ENCODE data around the gene TYSND1.
"Not testable (repeated sequence)": the region's sequence is repeated elsewhere in the genome, so short reads cannot be mapped to it uniquely, and the experiment has no call there.

TYSND1 gene

GRCh38 chr10:70131560-70131937, 15.0 kb downstream of the TYSND1 start:
- no peak overlapping the region; the same call in 1 of the 2 replicates for H3K4me3 ChIP-seq (ENCODE audit: low read depth, low read length)
- no peak overlapping the region for H3K9ac ChIP-seq (ENCODE audit: low read length)
- no peak overlapping the region for H3K27ac ChIP-seq (ENCODE audit: low read depth, low read length)
- peaks cover 11% of the 10 kb centered on the region; the same call in 1 of the 2 replicates for H3K4me1 ChIP-seq (ENCODE audit: control insufficient read depth, insufficient read depth, low read length)
- H3K36me3 ChIP-seq (ENCODE audit: control insufficient read depth, insufficient read depth, low read length), result no peaks in the 10 kb centered on the region
- peaks cover 27% of the 10 kb centered on the region for H3K27me3 ChIP-seq (ENCODE audit: control insufficient read depth, insufficient read depth, low read length)
- H3K9me3 ChIP-seq (ENCODE audit: control insufficient read depth, insufficient read depth, low read depth, low read length), result no peaks in the 10 kb centered on the region

GRCh38 chr10:70130878-70131559, 15.5 kb downstream of the TYSND1 start:
- Histone ChIP-seq H3K9me3 (ENCODE audit: control insufficient read depth, insufficient read depth, low read depth, low read length) (no peaks in the 10 kb centered on the region), H3K4me1 (ENCODE audit: control insufficient read depth, insufficient read depth, low read length) (peaks cover 11% of the 10 kb centered on the region; the same call in 1 of the 2 replicates), H3K27ac (ENCODE audit: low read depth, low read length) (no peak overlapping the region), H3K9ac (ENCODE audit: low read length) (no peak overlapping the region), H3K36me3 (ENCODE audit: control insufficient read depth, insufficient read depth, low read length) (no peaks in the 10 kb centered on the region), H3K4me3 (ENCODE audit: low read depth, low read length) (no peak overlapping the region), H3K27me3 (ENCODE audit: control insufficient read depth, insufficient read depth, low read length) (peaks cover 27% of the 10 kb centered on the region)

GRCh38 chr10:70126700-70127395, 19.7 kb downstream of the TYSND1 start:
- H3K27ac ChIP-seq (ENCODE audit: low read depth, low read length), result no peak overlapping the region
- H3K9ac ChIP-seq (ENCODE audit: low read length), result no peak overlapping the region

GRCh38 chr10:70125918-70126552, 20.5 kb downstream of the TYSND1 start:
- Histone ChIP-seq H3K27me3 (ENCODE audit: control insufficient read depth, insufficient read depth, low read length) (no peaks in the 10 kb centered on the region), H3K9me3 (ENCODE audit: control insufficient read depth, insufficient read depth, low read depth, low read length) (0 out of 2 replicates have a peak, but pooled peaks cover 6% of the 10 kb centered on the region), H3K9ac (ENCODE audit: low read length) (no peak overlapping the region), H3K36me3 (ENCODE audit: control insufficient read depth, insufficient read depth, low read length) (no peaks in the 10 kb centered on the region), H3K27ac (ENCODE audit: low read depth, low read length) (no peak overlapping the region), H3K4me1 (ENCODE audit: control insufficient read depth, insufficient read depth, low read length) (no peaks in the 10 kb centered on the region), H3K4me3 (ENCODE audit: low read depth, low read length) (no peak overlapping the region)

More at GRCh38 chr10:70126700-70127395, 19.7 kb downstream of the TYSND1 start:
- 0 out of 2 replicates have a peak, but pooled peaks cover 2% of the 10 kb centered on the region for H3K4me1 ChIP-seq (ENCODE audit: control insufficient read depth, insufficient read depth, low read length)
- no peaks in the 10 kb centered on the region for H3K36me3 ChIP-seq (ENCODE audit: control insufficient read depth, insufficient read depth, low read length)
- H3K27me3 ChIP-seq (ENCODE audit: control insufficient read depth, insufficient read depth, low read length), result peaks cover 7% of the 10 kb centered on the region
- no peak overlapping the region for H3K4me3 ChIP-seq (ENCODE audit: low read depth, low read length)
- H3K9me3 ChIP-seq (ENCODE audit: control insufficient read depth, insufficient read depth, low read depth, low read length), result 0 out of 2 replicates have a peak, but pooled peaks cover 6% of the 10 kb centered on the region

GRCh38 chr10:70124918-70125317, 21.6 kb downstream of the TYSND1 start:
- H3K27ac ChIP-seq (ENCODE audit: low read depth, low read length), result no peak overlapping the region
- no peaks in the 10 kb centered on the region for H3K36me3 ChIP-seq (ENCODE audit: control insufficient read depth, insufficient read depth, low read length)
- no peak overlapping the region for H3K4me3 ChIP-seq (ENCODE audit: low read depth, low read length)
- no peak overlapping the region for H3K9ac ChIP-seq (ENCODE audit: low read length)
- 0 out of 2 replicates have a peak, but pooled peaks cover 6% of the 10 kb centered on the region for H3K9me3 ChIP-seq (ENCODE audit: control insufficient read depth, insufficient read depth, low read depth, low read length)
- H3K4me1 ChIP-seq (ENCODE audit: control insufficient read depth, insufficient read depth, low read length), result no peaks in the 10 kb centered on the region
- no peaks in the 10 kb centered on the region for H3K27me3 ChIP-seq (ENCODE audit: control insufficient read depth, insufficient read depth, low read length)

GRCh38 chr10:70124415-70124814, 22.1 kb downstream of the TYSND1 start:
- Histone ChIP-seq H3K27me3 (ENCODE audit: control insufficient read depth, insufficient read depth, low read length) (no peaks in the 10 kb centered on the region), H3K27ac (ENCODE audit: low read depth, low read length) (no peak overlapping the region), H3K36me3 (ENCODE audit: control insufficient read depth, insufficient read depth, low read length) (no peaks in the 10 kb centered on the region), H3K9ac (ENCODE audit: low read length) (no peak overlapping the region), H3K4me3 (ENCODE audit: low read depth, low read length) (no peak overlapping the region), H3K9me3 (ENCODE audit: control insufficient read depth, insufficient read depth, low read depth, low read length) (0 out of 2 replicates have a peak, but pooled peaks cover 6% of the 10 kb centered on the region), H3K4me1 (ENCODE audit: control insufficient read depth, insufficient read depth, low read length) (no peaks in the 10 kb centered on the region)

- H3K9me3 ChIP-seq (ENCODE audit: control insufficient read depth, insufficient read depth, low read depth, low read length), result 0 out of 2 replicates have a peak, but pooled peaks cover 6% of the 10 kb centered on the region
- no peaks in the 10 kb centered on the region for H3K36me3 ChIP-seq (ENCODE audit: control insufficient read depth, insufficient read depth, low read length)
- H3K27ac ChIP-seq (ENCODE audit: low read depth, low read length), result no peak overlapping the region
- no peaks in the 10 kb centered on the region for H3K4me1 ChIP-seq (ENCODE audit: control insufficient read depth, insufficient read depth, low read length)
- no peak overlapping the region for H3K4me3 ChIP-seq (ENCODE audit: low read depth, low read length)
- H3K27me3 ChIP-seq (ENCODE audit: control insufficient read depth, insufficient read depth, low read length), result no peaks in the 10 kb centered on the region
- H3K9ac ChIP-seq (ENCODE audit: low read length), result no peak overlapping the region
These were observed 22.7 kb downstream of the TYSND1 start for GRCh38 chr10:70123817-70124216.

- H3K9ac ChIP-seq (ENCODE audit: low read length); H3K9me3 ChIP-seq (ENCODE audit: control insufficient read depth, insufficient read depth, low read depth, low read length); H3K4me1 ChIP-seq (ENCODE audit: control insufficient read depth, insufficient read depth, low read length); H3K27ac ChIP-seq (ENCODE audit: low read depth, low read length); H3K27me3 ChIP-seq (ENCODE audit: control insufficient read depth, insufficient read depth, low read length); H3K36me3 ChIP-seq (ENCODE audit: control insufficient read depth, insufficient read depth, low read length); H3K4me3 ChIP-seq (ENCODE audit: low read depth, low read length): not testable (repeated sequence)
These were observed 23.3 kb downstream of the TYSND1 start for GRCh38 chr10:70123166-70123565.

GRCh38 chr10:70122742-70123141, 23.8 kb downstream of the TYSND1 start:
- Histone ChIP-seq H3K36me3 (ENCODE audit: control insufficient read depth, insufficient read depth, low read length) (no peaks in the 10 kb centered on the region), H3K27me3 (ENCODE audit: control insufficient read depth, insufficient read depth, low read length) (no peaks in the 10 kb centered on the region), H3K9ac (ENCODE audit: low read length) (no peak overlapping the region), H3K9me3 (ENCODE audit: control insufficient read depth, insufficient read depth, low read depth, low read length) (0 out of 2 replicates have a peak, but pooled peaks cover 6% of the 10 kb centered on the region), H3K4me1 (ENCODE audit: control insufficient read depth, insufficient read depth, low read length) (no peaks in the 10 kb centered on the region), H3K4me3 (ENCODE audit: low read depth, low read length) (no peak overlapping the region), H3K27ac (ENCODE audit: low read depth, low read length) (no peak overlapping the region)

- H3K9ac ChIP-seq (ENCODE audit: low read length), result no peak overlapping the region
- no peak overlapping the region for H3K4me3 ChIP-seq (ENCODE audit: low read depth, low read length)
- no peaks in the 10 kb centered on the region for H3K27me3 ChIP-seq (ENCODE audit: control insufficient read depth, insufficient read depth, low read length)
- no peaks in the 10 kb centered on the region for H3K4me1 ChIP-seq (ENCODE audit: control insufficient read depth, insufficient read depth, low read length)
- H3K27ac ChIP-seq (ENCODE audit: low read depth, low read length), result no peak overlapping the region
- H3K9me3 ChIP-seq (ENCODE audit: control insufficient read depth, insufficient read depth, low read depth, low read length), result 0 out of 2 replicates have a peak, but pooled peaks cover 6% of the 10 kb centered on the region
- H3K36me3 ChIP-seq (ENCODE audit: control insufficient read depth, insufficient read depth, low read length), result no peaks in the 10 kb centered on the region
These were observed 25.1 kb downstream of the TYSND1 start for GRCh38 chr10:70121281-70121949.
